Liver (tissue), 3 donors: ENCODE results near the gene PKD2.

ENCODE experiments used
- FOXA1 ChIP-seq: IDR thresholded peaks from 2 replicates; pipeline ENCODE4 v1.6.1; 2016; ENCODE audit warnings: antibody characterized with exemption
- MAX ChIP-seq: IDR thresholded peaks from 2 replicates; pipeline ENCODE4 v1.6.1; 2016; ENCODE audit warnings: antibody characterized with exemption
- RXRA ChIP-seq, 2 donors: IDR thresholded peaks; 2 replicates each; pipeline ENCODE4 v1.6.1; 2017 to 2018; ENCODE audit warnings: antibody characterized with exemption in 2 of 2, mild to moderate bottlenecking in 1 of 2
- SP1 ChIP-seq: IDR thresholded peaks from 2 replicates; pipeline ENCODE4 v1.6.1; 2018; ENCODE audit warnings: antibody characterized with exemption, mild to moderate bottlenecking
- TAF1 ChIP-seq: conservative IDR thresholded peaks from 2 replicates; pipeline ENCODE4 v1.6.1; 2016; ENCODE audit warnings: antibody characterized with exemption, mild to moderate bottlenecking
- ZBTB33 ChIP-seq: IDR thresholded peaks from 2 replicates; pipeline ENCODE4 v1.6.1; 2016; ENCODE audit warnings: antibody characterized with exemption
- TF ChIP-seq, protein P1 (sequence below): fragments of 150-350 bp; IDR thresholded peaks from 2 replicates; pipeline ENCODE4 v1.5.1; 2017; ENCODE audit warnings: improper control_type of control experiment, low read depth, low read length; ENCODE audit not compliant: missing input control
- TF ChIP-seq, protein P2 (sequence below): IDR thresholded peaks from 2 replicates; pipeline ENCODE4 v1.6.1; 2016; ENCODE audit warnings: antibody characterized with exemption, mild to moderate bottlenecking
- donor health status: healthy.
- donor health status: healthy.

GRCh38 chr4:88064410-88064809 lies 57.0 kb downstream of the PKD2 start:
- TF ChIP-seq ZBTB33 (no peak), MAX (peak; percentile 22), TAF1 (no peak), FOXA1 (no peak), SP1 (no peak), RXRA (IDR thresholded peaks at IDR 0.05) (peak in 1 of 2 donors; percentile 44)
- TF ChIP-seq, protein P1, sequence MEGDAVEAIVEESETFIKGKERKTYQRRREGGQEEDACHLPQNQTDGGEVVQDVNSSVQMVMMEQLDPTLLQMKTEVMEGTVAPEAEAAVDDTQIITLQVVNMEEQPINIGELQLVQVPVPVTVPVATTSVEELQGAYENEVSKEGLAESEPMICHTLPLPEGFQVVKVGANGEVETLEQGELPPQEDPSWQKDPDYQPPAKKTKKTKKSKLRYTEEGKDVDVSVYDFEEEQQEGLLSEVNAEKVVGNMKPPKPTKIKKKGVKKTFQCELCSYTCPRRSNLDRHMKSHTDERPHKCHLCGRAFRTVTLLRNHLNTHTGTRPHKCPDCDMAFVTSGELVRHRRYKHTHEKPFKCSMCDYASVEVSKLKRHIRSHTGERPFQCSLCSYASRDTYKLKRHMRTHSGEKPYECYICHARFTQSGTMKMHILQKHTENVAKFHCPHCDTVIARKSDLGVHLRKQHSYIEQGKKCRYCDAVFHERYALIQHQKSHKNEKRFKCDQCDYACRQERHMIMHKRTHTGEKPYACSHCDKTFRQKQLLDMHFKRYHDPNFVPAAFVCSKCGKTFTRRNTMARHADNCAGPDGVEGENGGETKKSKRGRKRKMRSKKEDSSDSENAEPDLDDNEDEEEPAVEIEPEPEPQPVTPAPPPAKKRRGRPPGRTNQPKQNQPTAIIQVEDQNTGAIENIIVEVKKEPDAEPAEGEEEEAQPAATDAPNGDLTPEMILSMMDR, result no peak
- TF ChIP-seq, protein P2, sequence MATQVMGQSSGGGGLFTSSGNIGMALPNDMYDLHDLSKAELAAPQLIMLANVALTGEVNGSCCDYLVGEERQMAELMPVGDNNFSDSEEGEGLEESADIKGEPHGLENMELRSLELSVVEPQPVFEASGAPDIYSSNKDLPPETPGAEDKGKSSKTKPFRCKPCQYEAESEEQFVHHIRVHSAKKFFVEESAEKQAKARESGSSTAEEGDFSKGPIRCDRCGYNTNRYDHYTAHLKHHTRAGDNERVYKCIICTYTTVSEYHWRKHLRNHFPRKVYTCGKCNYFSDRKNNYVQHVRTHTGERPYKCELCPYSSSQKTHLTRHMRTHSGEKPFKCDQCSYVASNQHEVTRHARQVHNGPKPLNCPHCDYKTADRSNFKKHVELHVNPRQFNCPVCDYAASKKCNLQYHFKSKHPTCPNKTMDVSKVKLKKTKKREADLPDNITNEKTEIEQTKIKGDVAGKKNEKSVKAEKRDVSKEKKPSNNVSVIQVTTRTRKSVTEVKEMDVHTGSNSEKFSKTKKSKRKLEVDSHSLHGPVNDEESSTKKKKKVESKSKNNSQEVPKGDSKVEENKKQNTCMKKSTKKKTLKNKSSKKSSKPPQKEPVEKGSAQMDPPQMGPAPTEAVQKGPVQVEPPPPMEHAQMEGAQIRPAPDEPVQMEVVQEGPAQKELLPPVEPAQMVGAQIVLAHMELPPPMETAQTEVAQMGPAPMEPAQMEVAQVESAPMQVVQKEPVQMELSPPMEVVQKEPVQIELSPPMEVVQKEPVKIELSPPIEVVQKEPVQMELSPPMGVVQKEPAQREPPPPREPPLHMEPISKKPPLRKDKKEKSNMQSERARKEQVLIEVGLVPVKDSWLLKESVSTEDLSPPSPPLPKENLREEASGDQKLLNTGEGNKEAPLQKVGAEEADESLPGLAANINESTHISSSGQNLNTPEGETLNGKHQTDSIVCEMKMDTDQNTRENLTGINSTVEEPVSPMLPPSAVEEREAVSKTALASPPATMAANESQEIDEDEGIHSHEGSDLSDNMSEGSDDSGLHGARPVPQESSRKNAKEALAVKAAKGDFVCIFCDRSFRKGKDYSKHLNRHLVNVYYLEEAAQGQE, result no peak
